ENCODE measurements around the gene EPAS1. TPM values are rescaled to one million over a fixed set of nuclear protein-coding genes. Genes with fewer than 3 reads are reported as not detected.

The EPAS1 gene
- total and polyA plus RNA-seq, 2 of the 13 experiments (the other 11 are each of a cell fraction or from before 2014, with no cell fraction given), result 47.1 to 182 TPM

DNA sequence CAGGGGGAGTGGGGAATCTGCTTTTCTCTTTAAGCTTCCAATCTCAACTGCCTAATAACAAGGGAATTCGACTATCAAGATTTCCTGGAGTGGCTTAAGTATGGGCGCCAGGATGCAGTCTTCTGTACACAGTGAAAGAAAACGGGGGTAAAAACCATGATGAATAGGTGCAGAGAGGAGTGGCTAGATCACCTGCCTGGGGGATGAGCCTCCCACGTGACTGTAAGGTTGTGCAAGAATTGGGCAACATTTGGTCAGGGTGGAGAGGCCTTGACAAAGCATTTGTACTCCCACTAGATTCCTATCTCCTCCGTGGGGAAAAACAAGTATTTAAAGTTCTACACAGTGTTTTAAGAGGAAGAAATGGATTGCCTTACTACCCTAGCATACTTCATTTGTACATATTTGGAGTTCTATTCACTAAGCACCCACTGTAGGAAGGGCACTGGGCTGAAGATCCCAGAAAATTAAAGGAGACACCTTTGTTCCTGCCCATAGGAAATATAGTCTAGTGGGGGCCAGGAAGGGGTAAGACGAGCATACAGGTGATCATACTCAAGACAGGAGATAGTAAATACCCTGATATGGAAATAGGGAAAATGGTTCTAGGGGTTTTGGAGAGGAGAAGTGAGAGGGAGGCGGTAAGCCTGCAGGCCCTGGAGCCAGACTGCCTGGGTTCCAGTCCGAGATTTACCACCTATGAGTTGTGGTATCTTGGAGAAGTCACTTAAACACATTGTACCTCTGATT, 29.2 kb downstream of the EPAS1 start (continued):
- TF ChIP-seq, protein P1, sequence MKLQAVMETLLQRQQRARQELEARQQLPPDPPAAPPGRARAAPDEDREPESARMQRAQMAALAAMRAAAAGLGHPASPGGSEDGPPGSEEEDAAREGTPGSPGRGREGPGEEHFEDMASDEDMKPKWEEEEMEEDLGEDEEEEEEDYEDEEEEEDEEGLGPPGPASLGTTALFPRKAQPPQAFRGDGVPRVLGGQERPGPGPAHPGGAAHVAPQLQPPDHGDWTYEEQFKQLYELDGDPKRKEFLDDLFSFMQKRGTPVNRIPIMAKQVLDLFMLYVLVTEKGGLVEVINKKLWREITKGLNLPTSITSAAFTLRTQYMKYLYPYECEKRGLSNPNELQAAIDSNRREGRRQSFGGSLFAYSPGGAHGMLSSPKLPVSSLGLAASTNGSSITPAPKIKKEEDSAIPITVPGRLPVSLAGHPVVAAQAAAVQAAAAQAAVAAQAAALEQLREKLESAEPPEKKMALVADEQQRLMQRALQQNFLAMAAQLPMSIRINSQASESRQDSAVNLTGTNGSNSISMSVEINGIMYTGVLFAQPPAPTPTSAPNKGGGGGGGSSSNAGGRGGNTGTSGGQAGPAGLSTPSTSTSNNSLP (IDR thresholded peaks at IDR 0.05; ENCODE audit: low read depth, low read length), result peak; percentile 70; the same call in 1 of the 2 replicates
- no peak for TF ChIP-seq HES4 (CRISPR knock-in tag; IDR thresholded peaks at IDR 0.05; ENCODE audit: borderline replicate concordance)
- TF ChIP-seq ZNF558 (CRISPR knock-in tag; IDR thresholded peaks at IDR 0.05; ENCODE audit: borderline replicate concordance), result no peak; the same call in 1 of the 2 replicates
- TF ChIP-seq MTA1 (CRISPR knock-in tag; IDR thresholded peaks at IDR 0.05; ENCODE audit: borderline replicate concordance), result 0 out of 2 replicates have a peak, but pooled peaks have one; percentile 42
- peak; percentile 63; the same call in 1 of the 2 replicates for TF ChIP-seq ZNF501 (CRISPR knock-in tag; IDR thresholded peaks at IDR 0.05)
- TF ChIP-seq MTA3 (CRISPR knock-in tag; IDR thresholded peaks at IDR 0.05), result no peak
- TF ChIP-seq ZBTB20 (CRISPR knock-in tag; IDR thresholded peaks at IDR 0.05; ENCODE audit: borderline replicate concordance, low read depth), result peak; percentile 71; the same call in 1 of the 2 replicates
- peak; percentile 88 for TF ChIP-seq BCL6 (CRISPR knock-in tag; IDR thresholded peaks at IDR 0.05)
- TF ChIP-seq, protein P2, sequence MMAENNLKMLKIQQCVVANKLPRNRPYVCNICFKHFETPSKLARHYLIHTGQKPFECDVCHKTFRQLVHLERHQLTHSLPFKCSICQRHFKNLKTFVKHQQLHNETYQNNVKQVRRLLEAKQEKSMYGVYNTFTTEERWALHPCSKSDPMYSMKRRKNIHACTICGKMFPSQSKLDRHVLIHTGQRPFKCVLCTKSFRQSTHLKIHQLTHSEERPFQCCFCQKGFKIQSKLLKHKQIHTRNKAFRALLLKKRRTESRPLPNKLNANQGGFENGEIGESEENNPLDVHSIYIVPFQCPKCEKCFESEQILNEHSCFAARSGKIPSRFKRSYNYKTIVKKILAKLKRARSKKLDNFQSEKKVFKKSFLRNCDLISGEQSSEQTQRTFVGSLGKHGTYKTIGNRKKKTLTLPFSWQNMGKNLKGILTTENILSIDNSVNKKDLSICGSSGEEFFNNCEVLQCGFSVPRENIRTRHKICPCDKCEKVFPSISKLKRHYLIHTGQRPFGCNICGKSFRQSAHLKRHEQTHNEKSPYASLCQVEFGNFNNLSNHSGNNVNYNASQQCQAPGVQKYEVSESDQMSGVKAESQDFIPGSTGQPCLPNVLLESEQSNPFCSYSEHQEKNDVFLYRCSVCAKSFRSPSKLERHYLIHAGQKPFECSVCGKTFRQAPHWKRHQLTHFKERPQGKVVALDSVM (CRISPR knock-in tag; IDR thresholded peaks at IDR 0.05), result 0 out of 2 replicates have a peak, but pooled peaks have one; percentile 28
- TF ChIP-seq RCOR2 (CRISPR knock-in tag; IDR thresholded peaks at IDR 0.05), result peak; percentile 81
- no peak for TF ChIP-seq ZKSCAN1 (IDR thresholded peaks at IDR 0.05; ENCODE audit: low read length)
- TF ChIP-seq XRCC5 (optimal IDR thresholded peaks at IDR 0.05; ENCODE audit: low read length), result peak; percentile 18
- TF ChIP-seq PHF8 (CRISPR knock-in tag; IDR thresholded peaks at IDR 0.05), result no peak
- TF ChIP-seq ZNF891 (CRISPR knock-in tag; IDR thresholded peaks at IDR 0.05), result no peak
- TF ChIP-seq, protein P3, sequence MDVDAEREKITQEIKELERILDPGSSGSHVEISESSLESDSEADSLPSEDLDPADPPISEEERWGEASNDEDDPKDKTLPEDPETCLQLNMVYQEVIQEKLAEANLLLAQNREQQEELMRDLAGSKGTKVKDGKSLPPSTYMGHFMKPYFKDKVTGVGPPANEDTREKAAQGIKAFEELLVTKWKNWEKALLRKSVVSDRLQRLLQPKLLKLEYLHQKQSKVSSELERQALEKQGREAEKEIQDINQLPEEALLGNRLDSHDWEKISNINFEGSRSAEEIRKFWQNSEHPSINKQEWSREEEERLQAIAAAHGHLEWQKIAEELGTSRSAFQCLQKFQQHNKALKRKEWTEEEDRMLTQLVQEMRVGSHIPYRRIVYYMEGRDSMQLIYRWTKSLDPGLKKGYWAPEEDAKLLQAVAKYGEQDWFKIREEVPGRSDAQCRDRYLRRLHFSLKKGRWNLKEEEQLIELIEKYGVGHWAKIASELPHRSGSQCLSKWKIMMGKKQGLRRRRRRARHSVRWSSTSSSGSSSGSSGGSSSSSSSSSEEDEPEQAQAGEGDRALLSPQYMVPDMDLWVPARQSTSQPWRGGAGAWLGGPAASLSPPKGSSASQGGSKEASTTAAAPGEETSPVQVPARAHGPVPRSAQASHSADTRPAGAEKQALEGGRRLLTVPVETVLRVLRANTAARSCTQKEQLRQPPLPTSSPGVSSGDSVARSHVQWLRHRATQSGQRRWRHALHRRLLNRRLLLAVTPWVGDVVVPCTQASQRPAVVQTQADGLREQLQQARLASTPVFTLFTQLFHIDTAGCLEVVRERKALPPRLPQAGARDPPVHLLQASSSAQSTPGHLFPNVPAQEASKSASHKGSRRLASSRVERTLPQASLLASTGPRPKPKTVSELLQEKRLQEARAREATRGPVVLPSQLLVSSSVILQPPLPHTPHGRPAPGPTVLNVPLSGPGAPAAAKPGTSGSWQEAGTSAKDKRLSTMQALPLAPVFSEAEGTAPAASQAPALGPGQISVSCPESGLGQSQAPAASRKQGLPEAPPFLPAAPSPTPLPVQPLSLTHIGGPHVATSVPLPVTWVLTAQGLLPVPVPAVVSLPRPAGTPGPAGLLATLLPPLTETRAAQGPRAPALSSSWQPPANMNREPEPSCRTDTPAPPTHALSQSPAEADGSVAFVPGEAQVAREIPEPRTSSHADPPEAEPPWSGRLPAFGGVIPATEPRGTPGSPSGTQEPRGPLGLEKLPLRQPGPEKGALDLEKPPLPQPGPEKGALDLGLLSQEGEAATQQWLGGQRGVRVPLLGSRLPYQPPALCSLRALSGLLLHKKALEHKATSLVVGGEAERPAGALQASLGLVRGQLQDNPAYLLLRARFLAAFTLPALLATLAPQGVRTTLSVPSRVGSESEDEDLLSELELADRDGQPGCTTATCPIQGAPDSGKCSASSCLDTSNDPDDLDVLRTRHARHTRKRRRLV (CRISPR knock-in tag; IDR thresholded peaks at IDR 0.05), result 0 out of 2 replicates have a peak, but pooled peaks have one; percentile 78
- no peak for TF ChIP-seq SYNCRIP (IDR thresholded peaks at IDR 0.05; ENCODE audit: insufficient read depth, low read depth, low read length)
- TF ChIP-seq, protein P4, sequence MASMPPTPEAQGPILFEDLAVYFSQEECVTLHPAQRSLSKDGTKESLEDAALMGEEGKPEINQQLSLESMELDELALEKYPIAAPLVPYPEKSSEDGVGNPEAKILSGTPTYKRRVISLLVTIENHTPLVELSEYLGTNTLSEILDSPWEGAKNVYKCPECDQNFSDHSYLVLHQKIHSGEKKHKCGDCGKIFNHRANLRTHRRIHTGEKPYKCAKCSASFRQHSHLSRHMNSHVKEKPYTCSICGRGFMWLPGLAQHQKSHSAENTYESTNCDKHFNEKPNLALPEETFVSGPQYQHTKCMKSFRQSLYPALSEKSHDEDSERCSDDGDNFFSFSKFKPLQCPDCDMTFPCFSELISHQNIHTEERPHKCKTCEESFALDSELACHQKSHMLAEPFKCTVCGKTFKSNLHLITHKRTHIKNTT (CRISPR knock-in tag; IDR thresholded peaks at IDR 0.05), result no peak
- TF ChIP-seq SMAD3 (CRISPR knock-in tag; IDR thresholded peaks at IDR 0.05), result peak; percentile 90; the same call in 1 of the 2 replicates
